AG09309 (cell line): ENCODE results near the gene HSBP1.

Experiments used
- DNase-seq: peaks from one replicate; pipeline ENCODE4 v3.0.0-alpha.2; 2010; ENCODE audit warnings: low read depth
- H3K4me3 ChIP-seq: 2 replicates; pipeline ENCODE4 v1.5.1; 2011; ENCODE audit warnings: mild to moderate bottlenecking, low read depth, low read length, moderate library complexity; ENCODE audit not compliant: control insufficient read depth
- CTCF ChIP-seq: IDR thresholded peaks from 2 replicates; pipeline ENCODE4 v1.5.1; 2011; ENCODE audit warnings: mild to moderate bottlenecking, low read depth, low read length, inconsistent platforms; ENCODE audit not compliant: insufficient read depth, control insufficient read depth; ENCODE audit errors: missing control alignments

The HSBP1 gene

GRCh38 chr16:83833921-83834320 is 26.1 kb downstream of the HSBP1 start:
- TF ChIP-seq CTCF, result no peak

GRCh38 chr16:83835586-83836566 is 28.1 kb downstream of the HSBP1 start:
- DNase-seq, result peak; percentile 23
- H3K4me3 ChIP-seq, result no peak overlapping the region
- TF ChIP-seq CTCF, result no peak

More at GRCh38 chr16:83833921-83834320, 26.1 kb downstream of the HSBP1 start:
- DNase-seq, result no peak
- H3K4me3 ChIP-seq, result no peak overlapping the region

GRCh38 chr16:83837566-83837965 is 29.8 kb downstream of the HSBP1 start:
- TF ChIP-seq CTCF, result no peak
- H3K4me3 ChIP-seq, result no peak overlapping the region
- no peak for DNase-seq

- H3K4me3 ChIP-seq, result no peak overlapping the region
- DNase-seq, result no peak
- no peak for TF ChIP-seq CTCF
These were observed 30.4 kb downstream of the HSBP1 start for GRCh38 chr16:83838151-83838550.

- no peak for TF ChIP-seq CTCF
- H3K4me3 ChIP-seq, result no peak overlapping the region
- no peak for DNase-seq
These were observed 31.8 kb downstream of the HSBP1 start for GRCh38 chr16:83839561-83839960.

- no peak overlapping the region for H3K4me3 ChIP-seq
- TF ChIP-seq CTCF, result no peak
- no peak for DNase-seq
These were observed 32.4 kb downstream of the HSBP1 start for GRCh38 chr16:83840060-83840617.
